GM21360 (cell line): ENCODE results near the gene GHR.

Source experiments
- ATAC-seq: cut with Tn5 transposase; IDR thresholded peaks from one replicate; pipeline ENCODE4 v1.9.1; 2021; ENCODE audit warnings: mild to moderate bottlenecking, moderate library complexity; ENCODE audit not compliant: unreplicated experiment

GHR gene

GRCh38 chr5:42761791-42762190 is 338.6 kb downstream of the GHR start:
- ATAC-seq, result no peak

GRCh38 chr5:42767491-42768105 is 344.4 kb downstream of the GHR start:
- ATAC-seq, result peak; percentile 64

- ATAC-seq, result no peak
These were observed 344.9 kb downstream of the GHR start for GRCh38 chr5:42768106-42768504.

- no peak for ATAC-seq
These were observed 346.8 kb downstream of the GHR start for GRCh38 chr5:42770003-42770402.
